KOPT-K1 (cell line): Measurements from ENCODE around the gene DNAJC4.

Experiments
- H3K27ac ChIP-seq: fragments of 200-600 bp; sonication (generic); 2 replicates; pipeline ENCODE4 v1.5.1; 2016; ENCODE audit warnings: antibody characterized with exemption, mild to moderate bottlenecking, low read depth, low read length; ENCODE audit not compliant: poor library complexity, severe bottlenecking
- H3K36me3 ChIP-seq: fragments of 200-600 bp; sonication (generic); 2 replicates; pipeline ENCODE4 v1.5.1; 2017; ENCODE audit warnings: antibody characterized with exemption, mild to moderate bottlenecking, low read length, moderate library complexity; ENCODE audit not compliant: insufficient read depth
- H3K9me3 ChIP-seq: fragments of 200-600 bp; sonication (generic); 2 replicates; pipeline ENCODE4 v1.5.1; 2017; ENCODE audit warnings: antibody characterized with exemption, low read length, mild to moderate bottlenecking; ENCODE audit not compliant: insufficient read depth, poor library complexity, severe bottlenecking

DNAJC4 gene

GRCh38 chr11:64220271-64220670 is 10.1 kb upstream of the DNAJC4 start:
- peaks cover 86% of the 10 kb centered on the region for H3K36me3 ChIP-seq
- no peaks in the 10 kb centered on the region for H3K9me3 ChIP-seq
- no peak overlapping the region for H3K27ac ChIP-seq

GRCh38 chr11:64220798-64221197 is 9.6 kb upstream of the DNAJC4 start:
- H3K27ac ChIP-seq: no peak overlapping the region
- H3K36me3 ChIP-seq: peaks cover 81% of the 10 kb centered on the region
- H3K9me3 ChIP-seq: no peaks in the 10 kb centered on the region

- Histone ChIP-seq H3K9me3 (no peaks in the 10 kb centered on the region), H3K36me3 (peaks cover 64% of the 10 kb centered on the region), H3K27ac (no peak overlapping the region)
Observed at GRCh38 chr11:64222651-64223000, 7.7 kb upstream of the DNAJC4 start.

GRCh38 chr11:64223001-64223651 is 7.2 kb upstream of the DNAJC4 start:
- Histone ChIP-seq H3K9me3 (no peaks in the 10 kb centered on the region), H3K36me3 (peaks cover 59% of the 10 kb centered on the region), H3K27ac (no peak overlapping the region)

- peak overlapping the region; percentile 92 for H3K27ac ChIP-seq
- H3K9me3 ChIP-seq: no peaks in the 10 kb centered on the region
- peaks cover 51% of the 10 kb centered on the region for H3K36me3 ChIP-seq
Observed at GRCh38 chr11:64224151-64224890, 6.0 kb upstream of the DNAJC4 start.

- H3K27ac ChIP-seq: peak overlapping the region; percentile 92
- no peaks in the 10 kb centered on the region for H3K9me3 ChIP-seq
- peaks cover 43% of the 10 kb centered on the region for H3K36me3 ChIP-seq
Observed at GRCh38 chr11:64224891-64225607, 5.3 kb upstream of the DNAJC4 start.

GRCh38 chr11:64225608-64226506 is 4.5 kb upstream of the DNAJC4 start, which contains the start of the genes NUDT22 and TRPT1:
TSS of gene NUDT22 (plus strand) at chr11:64226274. CDS start at chr11:64226653, 379 bp downstream.
TSS of gene TRPT1 (minus strand) at chr11:64226186. CDS start at chr11:64225860, 326 bp downstream.
- Histone ChIP-seq H3K36me3 (peaks cover 35% of the 10 kb centered on the region), H3K9me3 (no peaks in the 10 kb centered on the region), H3K27ac (peak within 1 kb of the TSS; percentile 92)

GRCh38 chr11:64226507-64227051 is 3.8 kb upstream of the DNAJC4 start:
- Histone ChIP-seq H3K9me3 (no peaks in the 10 kb centered on the region), H3K36me3 (peaks cover 28% of the 10 kb centered on the region), H3K27ac (peak overlapping the region; percentile 92)

GRCh38 chr11:64227405-64227956 is 2.9 kb upstream of the DNAJC4 start:
- H3K27ac ChIP-seq: peak overlapping the region; percentile 92
- H3K9me3 ChIP-seq: no peaks in the 10 kb centered on the region
- peaks cover 25% of the 10 kb centered on the region for H3K36me3 ChIP-seq

GRCh38 chr11:64229090-64229743 is 1.1 kb upstream of the DNAJC4 start:
- no peaks in the 10 kb centered on the region for H3K9me3 ChIP-seq
- H3K27ac ChIP-seq: peak overlapping the region; percentile 60
- peaks cover 8% of the 10 kb centered on the region for H3K36me3 ChIP-seq

GRCh38 chr11:64229744-64230170 is 591 bp upstream of the DNAJC4 start:
- Histone ChIP-seq H3K9me3 (no peaks in the 10 kb centered on the region), H3K36me3 (peaks cover 3% of the 10 kb centered on the region; the same call in 1 of the 2 replicates), H3K27ac (peak overlapping the region; percentile 60)

- no peaks in the 10 kb centered on the region for H3K9me3 ChIP-seq
- H3K27ac ChIP-seq: peak overlapping the region; percentile 60
Observed at GRCh38 chr11:64230985-64231365, 627 bp downstream of the DNAJC4 start.

GRCh38 chr11:64231546-64231945 is 1.2 kb downstream of the DNAJC4 start:
- peaks cover 3% of the 10 kb centered on the region; the same call in 1 of the 2 replicates for H3K36me3 ChIP-seq
- H3K9me3 ChIP-seq: no peaks in the 10 kb centered on the region
- H3K27ac ChIP-seq: no peak overlapping the region

More at GRCh38 chr11:64230985-64231365, 627 bp downstream of the DNAJC4 start:
- peaks cover 3% of the 10 kb centered on the region; the same call in 1 of the 2 replicates for H3K36me3 ChIP-seq
